PC-9 (cell line): ENCODE measurements around the gene EHD4.

Experiments
- EZH2 ChIP-seq: fragments of 200-600 bp; sonication (generic); IDR thresholded peaks from 2 replicates; pipeline ENCODE4 v1.8.0; 2017; ENCODE audit warnings: antibody characterized with exemption, low read depth
- TF ChIP-seq, protein P1 (sequence below): fragments of 200-600 bp; sonication (generic); conservative IDR thresholded peaks from 2 replicates; pipeline ENCODE4 v1.6.1; 2017; ENCODE audit warnings: mixed run types, antibody characterized with exemption, mild to moderate bottlenecking, moderate library complexity

GRCh38 chr15:41958002-41958420 lies 14.3 kb downstream of the EHD4 start:
- TF ChIP-seq, protein P1, sequence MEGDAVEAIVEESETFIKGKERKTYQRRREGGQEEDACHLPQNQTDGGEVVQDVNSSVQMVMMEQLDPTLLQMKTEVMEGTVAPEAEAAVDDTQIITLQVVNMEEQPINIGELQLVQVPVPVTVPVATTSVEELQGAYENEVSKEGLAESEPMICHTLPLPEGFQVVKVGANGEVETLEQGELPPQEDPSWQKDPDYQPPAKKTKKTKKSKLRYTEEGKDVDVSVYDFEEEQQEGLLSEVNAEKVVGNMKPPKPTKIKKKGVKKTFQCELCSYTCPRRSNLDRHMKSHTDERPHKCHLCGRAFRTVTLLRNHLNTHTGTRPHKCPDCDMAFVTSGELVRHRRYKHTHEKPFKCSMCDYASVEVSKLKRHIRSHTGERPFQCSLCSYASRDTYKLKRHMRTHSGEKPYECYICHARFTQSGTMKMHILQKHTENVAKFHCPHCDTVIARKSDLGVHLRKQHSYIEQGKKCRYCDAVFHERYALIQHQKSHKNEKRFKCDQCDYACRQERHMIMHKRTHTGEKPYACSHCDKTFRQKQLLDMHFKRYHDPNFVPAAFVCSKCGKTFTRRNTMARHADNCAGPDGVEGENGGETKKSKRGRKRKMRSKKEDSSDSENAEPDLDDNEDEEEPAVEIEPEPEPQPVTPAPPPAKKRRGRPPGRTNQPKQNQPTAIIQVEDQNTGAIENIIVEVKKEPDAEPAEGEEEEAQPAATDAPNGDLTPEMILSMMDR, result no peak
- TF ChIP-seq EZH2, result no peak
